HCT116 (cell line): ENCODE results near the gene DNAJC1. TPM values are rescaled to one million over a fixed set of nuclear protein-coding genes. Genes with fewer than 3 reads are reported as not detected.

ENCODE experiments used
- ATAC-seq: fragments of 200-7000 bp; cut with Tn5 transposase; 2 replicates; pipeline ENCODE4 v1.9.1; 2020; ENCODE audit warnings: mild to moderate bottlenecking, moderate library complexity
- BruUV-seq: library from RNA; stranded (reverse); fragments of 400-500 nt; replicated peaks from 2 replicates; lab custom pipeline; 2021; lab: Mats Ljungman, UMichigan
- CTCF ChIA-PET: fragments of 300-600 bp; sonication (Branson Sonifier 250); formaldehyde crosslinking; loops from one replicate; lab custom pipeline; 2021; ENCODE audit warnings: antibody characterized with exemption; lab: Charles Lee
- POLR2A ChIA-PET: fragments of 300-600, 350-600 bp; sonication (Branson Sonifier 250); formaldehyde crosslinking; loops from one replicate; lab custom pipeline; 2021; ENCODE audit warnings: antibody characterized with exemption; lab: Charles Lee
- RAD21 ChIA-PET, 2 experiments: fragments of 300-600 bp; sonication (Branson Sonifier 250); formaldehyde crosslinking; loops; one replicate each; lab custom pipeline; 2023; ENCODE audit warnings: low total read pairs in 2 of 2; ENCODE audit not compliant: uncharacterized antibody in 2 of 2, unreplicated experiment in 2 of 2, low non-redundant PET in 1 of 2; lab: Charles Lee
- DNase-seq: peaks from one replicate; pipeline ENCODE4 v3.0.0-alpha.2; 2010; ENCODE audit warnings: low read depth, low spot score
- H2AFZ ChIP-seq: fragments of 200-600 bp; shearing (Covaris generic), sonication (generic); 2 replicates; pipeline ENCODE4 v1.6.1; 2017; ENCODE audit warnings: low read depth, mixed run types, mixed read lengths, antibody characterized with exemption, low read length; ENCODE audit not compliant: poor library complexity, severe bottlenecking
- H3K27ac ChIP-seq: 2 replicates; pipeline ENCODE4 v1.5.1; 2012; ENCODE audit warnings: low read depth, low read length
- H3K27me3 ChIP-seq: fragments of 200-600 bp; sonication (generic); 2 replicates; pipeline ENCODE4 v1.6.1; 2016; ENCODE audit warnings: mixed run types, low read length, mixed read lengths; ENCODE audit not compliant: insufficient read depth
- H3K36me3 ChIP-seq, 2 experiments: fragments of 200-500 bp in 1 of 2; fragments of 200-600 bp in 1 of 2; sonication (Bioruptor generic) in 1 of 2; sonication (generic) in 1 of 2; 2 replicates each; pipeline versions ENCODE4 v1.5.1 to v1.6.1; 2014 to 2016; ENCODE audit warnings: low read length in 2 of 2, inconsistent platforms in 1 of 2, mixed read lengths in 1 of 2, mixed run types in 1 of 2; ENCODE audit not compliant: insufficient read depth in 2 of 2, control insufficient read depth in 1 of 2
- H3K4me1 ChIP-seq, 2 experiments: fragments of 200-600 bp in 1 of 2; sonication (generic) in 1 of 2; 2 replicates each; pipeline versions ENCODE4 v1.5.1 to v1.6.1; 2012 to 2017; ENCODE audit warnings: low read length in 2 of 2, inconsistent platforms in 1 of 2, mild to moderate bottlenecking in 1 of 2, mixed read lengths in 1 of 2, mixed run types in 1 of 2, moderate library complexity in 1 of 2; ENCODE audit not compliant: insufficient read depth in 2 of 2, control insufficient read depth in 1 of 2
- H3K4me2 ChIP-seq: fragments of 200-600 bp; sonication (generic); 2 replicates; pipeline ENCODE4 v1.6.1; 2017; ENCODE audit warnings: mixed run types, low read length, mixed read lengths
- H3K4me3 ChIP-seq, 2 experiments: fragments of 200-600 bp in 1 of 2; sonication (generic) in 1 of 2; replicated peaks in 1 of 2; 2 replicates each; pipeline ENCODE4 v1.5.1; 2011 to 2016; ENCODE audit warnings: low read length in 2 of 2, control low read depth in 1 of 2, low read depth in 1 of 2, mild to moderate bottlenecking in 1 of 2, mixed read lengths in 1 of 2, mixed run types in 1 of 2
- H3K79me2 ChIP-seq: fragments of 200-600 bp; sonication (generic); 2 replicates; pipeline ENCODE4 v1.6.1; 2017; ENCODE audit warnings: mild to moderate bottlenecking, mixed run types, low read length, moderate library complexity, mixed read lengths; ENCODE audit not compliant: insufficient read depth
- H3K9ac ChIP-seq: fragments of 200-600 bp; sonication (generic); 2 replicates; pipeline ENCODE4 v1.6.1; 2016; ENCODE audit warnings: low read length, mixed read lengths
- H3K9me2 ChIP-seq: fragments of 200-600 bp; sonication (generic), shearing (Covaris generic); 2 replicates; pipeline ENCODE4 v1.6.1; 2017; ENCODE audit warnings: mixed run types, mild to moderate bottlenecking, moderate library complexity; ENCODE audit not compliant: insufficient read depth
- H3K9me3 ChIP-seq, 2 experiments: fragments of 200-500 bp in 1 of 2; fragments of 200-600 bp in 1 of 2; sonication (Bioruptor generic) in 1 of 2; sonication (generic) in 1 of 2; 2 replicates each; pipeline ENCODE4 v1.6.1; 2014 to 2017; ENCODE audit warnings: low read length in 2 of 2, mixed read lengths in 2 of 2, inconsistent platforms in 1 of 2, low read depth in 1 of 2, mild to moderate bottlenecking in 1 of 2, mixed run types in 1 of 2, moderate library complexity in 1 of 2; ENCODE audit not compliant: control insufficient read depth in 1 of 2, insufficient read depth in 1 of 2
- H4K20me1 ChIP-seq: fragments of 200-600 bp; sonication (generic), shearing (Covaris generic); 2 replicates; pipeline ENCODE4 v1.6.1; 2017; ENCODE audit warnings: mixed run types, mild to moderate bottlenecking, moderate library complexity; ENCODE audit not compliant: insufficient read depth
- ATF3 ChIP-seq: IDR thresholded peaks from 2 replicates; pipeline ENCODE4 v1.6.1; 2012
- CTCF ChIP-seq, 3 experiments: fragments of 200-600 bp in 1 of 3; sonication (generic) in 1 of 3; IDR thresholded peaks in 2 of 3; conservative IDR thresholded peaks in 1 of 3; 2 replicates each; pipeline ENCODE4 v1.5.1; 2012 to 2017; ENCODE audit warnings: low read depth in 2 of 3, low read length in 2 of 3, antibody characterized with exemption in 1 of 3, borderline replicate concordance in 1 of 3, control low read depth in 1 of 3, mild to moderate bottlenecking in 1 of 3, mixed read lengths in 1 of 3, mixed run types in 1 of 3, moderate library complexity in 1 of 3; ENCODE audit not compliant: insufficient read depth in 1 of 3
- FOSL1 ChIP-seq: IDR thresholded peaks from 2 replicates; pipeline ENCODE4 v1.6.1; 2012; ENCODE audit warnings: low read depth
- POLR2A ChIP-seq: IDR thresholded peaks from 2 replicates; pipeline ENCODE4 v1.7.0; 2011; ENCODE audit warnings: borderline replicate concordance; ENCODE audit not compliant: insufficient read depth, insufficient read length; ENCODE audit errors: extremely low read depth
- POLR2AphosphoS5 ChIP-seq: IDR thresholded peaks from 2 replicates; pipeline ENCODE4 v1.6.1; 2011; ENCODE audit warnings: mild to moderate bottlenecking, low read depth, low read length, moderate library complexity
- RAD21 ChIP-seq: IDR thresholded peaks from 2 replicates; pipeline ENCODE4 v1.6.1; 2012; ENCODE audit warnings: low read depth, mild to moderate bottlenecking
- REST ChIP-seq: IDR thresholded peaks from 2 replicates; pipeline ENCODE4 v1.6.1; 2012; ENCODE audit warnings: low read depth
- SIN3A ChIP-seq: IDR thresholded peaks from 2 replicates; pipeline ENCODE4 v1.6.1; 2012; ENCODE audit warnings: low read depth
- SP1 ChIP-seq: IDR thresholded peaks from 2 replicates; pipeline ENCODE4 v1.6.1; 2012; ENCODE audit warnings: low read depth
- YY1 ChIP-seq: IDR thresholded peaks from 2 replicates; pipeline ENCODE4 v1.6.1; 2011; ENCODE audit warnings: low read length, low read depth, moderate library complexity, mild to moderate bottlenecking; ENCODE audit not compliant: insufficient replicate concordance; ENCODE audit errors: extremely low read depth
- ZNF274 ChIP-seq: fragments of 200-500 bp; sonication (Bioruptor generic); IDR thresholded peaks from 2 replicates; pipeline ENCODE4 v1.6.1; 2014; ENCODE audit warnings: mild to moderate bottlenecking, low read depth, low read length, inconsistent platforms
- intact Hi-C: fragments of 100-400 bp; cut with micrococcal nuclease; formaldehyde crosslinking; loops from 2 replicates; pipeline ENCODE4 v1.10.0; 2022
- total RNA-seq: library from RNA; stranded (reverse); gene quantifications from one replicate; pipeline ENCODE4 v1.2.1, GENCODE V29; 2021; ENCODE audit not compliant: unreplicated experiment
- TF ChIP-seq, protein P1 (sequence below): IDR thresholded peaks from 2 replicates; pipeline ENCODE4 v1.6.1; 2012

Gene DNAJC1
- total RNA-seq, 1 experiment from 2014 or later = 17.9 TPM

DNA sequence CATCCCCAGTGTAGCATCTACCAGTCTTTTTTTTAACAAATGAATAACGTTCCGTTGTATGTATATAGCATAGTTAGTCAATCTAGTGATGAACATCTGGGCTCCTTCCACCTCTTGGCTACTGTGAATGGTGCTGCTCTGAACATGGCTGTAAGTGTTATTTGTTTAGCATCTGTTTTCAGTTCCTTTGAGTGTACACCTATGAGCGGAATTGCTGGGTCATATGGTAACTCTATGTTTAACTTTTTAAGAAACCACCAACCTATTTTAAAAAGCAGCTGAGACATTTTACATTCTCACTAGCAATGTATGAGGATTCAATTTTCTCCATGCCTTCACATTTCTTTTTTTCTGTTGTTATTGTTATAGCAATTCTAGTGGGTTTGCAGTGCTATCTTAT is 178.2 kb downstream of the DNAJC1 start:
- BruUV-seq = no TSS peak
- H2AFZ ChIP-seq = no peak overlapping the region
- no peak for TF ChIP-seq ZNF274
- TF ChIP-seq POLR2AphosphoS5 = no peak
- no peak for TF ChIP-seq ATF3
- TF ChIP-seq RAD21 = no peak
- TF ChIP-seq SP1 = no peak
- TF ChIP-seq REST = no peak
- TF ChIP-seq CTCF (IDR thresholded peaks at IDR 0.05 in 2 of 3, conservative IDR thresholded peaks at IDR 0.05 in 1 of 3; ENCODE audit: borderline replicate concordance in 1 of 3, insufficient read depth in 1 of 3, low read depth in 2 of 3, low read length in 2 of 3) = no peak
- no peak for TF ChIP-seq YY1
- TF ChIP-seq, protein P1, sequence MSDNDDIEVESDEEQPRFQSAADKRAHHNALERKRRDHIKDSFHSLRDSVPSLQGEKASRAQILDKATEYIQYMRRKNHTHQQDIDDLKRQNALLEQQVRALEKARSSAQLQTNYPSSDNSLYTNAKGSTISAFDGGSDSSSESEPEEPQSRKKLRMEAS = no peak
- TF ChIP-seq FOSL1 = no peak
- TF ChIP-seq SIN3A = no peak
- no peak for TF ChIP-seq POLR2A

More for the DNA sequence above, 178.2 kb downstream of the DNAJC1 start:
- intact Hi-C loops = no loop called here
- DNase-seq = no peak
- ChIA-PET RAD21 (no interaction called here), CTCF (no interaction called here), POLR2A (no interaction called here)
- Histone ChIP-seq H3K9me2 (no peaks in the 10 kb centered on the region), H3K9ac (no peak overlapping the region), H4K20me1 (no peaks in the 10 kb centered on the region), H3K36me3 (no peaks in the 10 kb centered on the region), H3K4me1 (no peaks in the 10 kb centered on the region), H3K79me2 (no peaks in the 10 kb centered on the region), H3K27me3 (no peaks in the 10 kb centered on the region), H3K27ac (no peak overlapping the region), H3K4me3 (no peak overlapping the region), H3K9me3 (peaks cover 0 to 15% of the 10 kb centered on the region in 2 experiments; a peak in 1 of 4 replicates), H3K4me2 (no peak overlapping the region)
- ATAC-seq = no peak
